ENCODE results near the gene CLEC2B. TPM values are rescaled to one million over a fixed set of nuclear protein-coding genes. Genes with fewer than 3 reads are reported as not detected.
A peak's percentile ranks its signal among the peaks of the same experiment; 100 is the strongest.
"Not testable (repeated sequence)": the region's sequence is repeated elsewhere in the genome, so short reads cannot be mapped to it uniquely, and the experiment has no call there.

CLEC2B gene
- total RNA-seq, 1 donor from 2014 or later = not detected

DNA sequence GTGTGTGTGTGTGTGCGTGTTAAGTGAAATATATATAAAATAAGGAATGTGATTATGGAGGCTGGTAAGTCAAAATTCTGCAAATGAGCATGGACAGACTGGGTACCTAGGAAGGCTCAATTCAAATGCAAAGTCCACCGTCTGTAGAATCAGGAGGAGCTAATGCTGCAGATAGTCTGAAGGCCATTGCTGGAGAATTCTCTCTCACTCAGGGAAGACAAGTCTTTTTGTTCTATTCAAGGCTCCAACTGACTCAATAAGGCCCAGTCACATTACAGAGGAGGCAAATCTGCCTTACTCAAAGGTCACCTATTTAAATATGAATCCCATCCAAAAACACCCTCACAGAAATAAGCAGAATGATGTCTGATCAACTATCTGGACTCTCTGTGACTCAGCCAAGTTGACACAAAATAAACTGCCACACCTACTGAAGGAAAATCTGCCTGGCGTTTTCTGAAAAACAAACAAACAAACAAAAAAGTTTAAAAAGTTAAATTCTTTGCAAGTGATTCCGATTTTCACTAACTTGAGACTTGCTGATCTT, 11.5 kb upstream of the CLEC2B start:
- Mint-ChIP-seq H3K4me1 (peaks cover 6% of the 10 kb centered on the region), H3K4me3 (no peak overlapping the region), H3K27ac (no peak overlapping the region), H3K36me3 (no peaks in the 10 kb centered on the region), H3K27me3 (ENCODE audit: low read depth) (no peaks in the 10 kb centered on the region), H3K9me3 (no peaks in the 10 kb centered on the region)
- TF ChIP-seq, protein P1, sequence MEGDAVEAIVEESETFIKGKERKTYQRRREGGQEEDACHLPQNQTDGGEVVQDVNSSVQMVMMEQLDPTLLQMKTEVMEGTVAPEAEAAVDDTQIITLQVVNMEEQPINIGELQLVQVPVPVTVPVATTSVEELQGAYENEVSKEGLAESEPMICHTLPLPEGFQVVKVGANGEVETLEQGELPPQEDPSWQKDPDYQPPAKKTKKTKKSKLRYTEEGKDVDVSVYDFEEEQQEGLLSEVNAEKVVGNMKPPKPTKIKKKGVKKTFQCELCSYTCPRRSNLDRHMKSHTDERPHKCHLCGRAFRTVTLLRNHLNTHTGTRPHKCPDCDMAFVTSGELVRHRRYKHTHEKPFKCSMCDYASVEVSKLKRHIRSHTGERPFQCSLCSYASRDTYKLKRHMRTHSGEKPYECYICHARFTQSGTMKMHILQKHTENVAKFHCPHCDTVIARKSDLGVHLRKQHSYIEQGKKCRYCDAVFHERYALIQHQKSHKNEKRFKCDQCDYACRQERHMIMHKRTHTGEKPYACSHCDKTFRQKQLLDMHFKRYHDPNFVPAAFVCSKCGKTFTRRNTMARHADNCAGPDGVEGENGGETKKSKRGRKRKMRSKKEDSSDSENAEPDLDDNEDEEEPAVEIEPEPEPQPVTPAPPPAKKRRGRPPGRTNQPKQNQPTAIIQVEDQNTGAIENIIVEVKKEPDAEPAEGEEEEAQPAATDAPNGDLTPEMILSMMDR (IDR thresholded peaks at IDR 0.05; ENCODE audit: unreplicated experiment) = no peak
- DNase-seq (ENCODE audit: low spot score in 2 of 2, unreplicated experiment in 2 of 2) = no peak

DNA sequence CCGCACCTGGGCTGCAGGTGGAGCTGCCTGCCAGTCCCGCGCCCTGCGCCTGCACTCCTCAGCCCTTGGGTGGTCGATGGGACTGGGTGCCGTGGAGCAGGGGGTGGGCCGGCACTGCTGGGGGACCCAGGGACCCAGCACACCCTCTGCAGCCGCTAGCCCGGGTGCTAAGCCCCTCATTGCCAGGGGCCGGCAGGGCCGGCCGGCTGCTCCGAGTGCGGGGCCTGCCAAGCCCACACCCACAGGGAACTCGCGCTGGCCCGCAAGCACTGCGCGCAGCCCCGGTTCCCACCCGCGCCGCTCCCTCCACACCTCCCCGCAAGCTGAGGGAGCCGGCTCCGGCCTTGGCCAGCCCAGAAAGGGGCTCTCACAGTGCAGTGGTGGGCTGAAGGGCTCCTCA, 7.0 kb upstream of the CLEC2B start:
- H3K27me3 Mint-ChIP-seq (ENCODE audit: low read depth); H3K36me3 Mint-ChIP-seq; DNase-seq (ENCODE audit: low spot score in 2 of 2, unreplicated experiment in 2 of 2); H3K4me3 Mint-ChIP-seq; H3K27ac Mint-ChIP-seq; H3K9me3 Mint-ChIP-seq: not testable (repeated sequence)
- peaks cover 15% of the 10 kb centered on the region for H3K4me1 Mint-ChIP-seq

DNA sequence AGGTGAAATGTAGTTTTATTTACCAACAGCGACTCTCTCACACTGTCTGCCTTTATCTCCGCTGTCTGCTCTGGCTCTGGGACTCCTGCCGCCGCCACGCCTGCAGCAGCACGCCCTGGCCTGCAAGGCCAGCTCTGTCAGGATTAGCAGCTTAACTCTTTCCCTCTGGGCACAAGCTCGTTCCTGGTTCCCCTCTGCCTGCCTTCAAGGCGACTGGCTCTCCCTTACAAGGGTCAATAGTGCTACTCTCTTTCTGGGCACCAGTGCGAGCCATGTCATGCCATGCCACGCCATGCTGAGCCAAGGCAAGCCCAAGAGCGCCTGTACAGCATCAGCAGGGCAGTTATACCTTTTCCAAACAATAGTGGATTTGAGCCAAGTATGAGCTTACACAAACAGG, 3.6 kb upstream of the CLEC2B start:
- H3K27me3 Mint-ChIP-seq (ENCODE audit: low read depth) = no peaks in the 10 kb centered on the region
- no peaks in the 10 kb centered on the region for H3K9me3 Mint-ChIP-seq
- no peaks in the 10 kb centered on the region for H3K36me3 Mint-ChIP-seq
- H3K27ac Mint-ChIP-seq = peak overlapping the region; percentile 55
- no peak for DNase-seq (ENCODE audit: low spot score in 2 of 2, unreplicated experiment in 2 of 2)
- TF ChIP-seq, protein P1 (IDR thresholded peaks at IDR 0.05; ENCODE audit: unreplicated experiment) = no peak
- H3K4me1 Mint-ChIP-seq = peaks cover 24% of the 10 kb centered on the region
- no peak overlapping the region for H3K4me3 Mint-ChIP-seq

DNA sequence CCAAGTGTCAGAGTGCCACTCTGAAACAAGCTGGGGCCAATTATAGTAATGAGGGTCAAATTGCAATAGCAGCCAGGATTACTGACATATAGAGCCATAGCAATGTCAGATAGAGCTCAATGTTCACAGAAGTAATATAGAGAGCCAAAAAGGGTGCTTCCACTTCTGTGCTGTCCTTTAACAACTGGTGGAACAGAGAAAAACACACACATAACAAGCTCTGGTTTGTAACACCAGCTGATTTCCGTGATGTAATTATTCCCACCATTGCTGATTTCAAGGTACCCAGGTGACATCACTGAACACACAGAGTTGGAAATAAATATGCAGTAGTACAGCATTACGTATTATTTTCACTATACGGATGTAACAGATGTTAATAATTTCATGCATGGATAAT, 3.0 kb upstream of the CLEC2B start:
- Mint-ChIP-seq H3K4me3 (no peak overlapping the region), H3K27ac (no peak overlapping the region), H3K36me3 (no peaks in the 10 kb centered on the region), H3K27me3 (ENCODE audit: low read depth) (no peaks in the 10 kb centered on the region), H3K9me3 (no peaks in the 10 kb centered on the region), H3K4me1 (peaks cover 24% of the 10 kb centered on the region)
- TF ChIP-seq, protein P1 (IDR thresholded peaks at IDR 0.05; ENCODE audit: unreplicated experiment) = no peak
- DNase-seq (ENCODE audit: low spot score in 2 of 2, unreplicated experiment in 2 of 2) = no peak

DNA sequence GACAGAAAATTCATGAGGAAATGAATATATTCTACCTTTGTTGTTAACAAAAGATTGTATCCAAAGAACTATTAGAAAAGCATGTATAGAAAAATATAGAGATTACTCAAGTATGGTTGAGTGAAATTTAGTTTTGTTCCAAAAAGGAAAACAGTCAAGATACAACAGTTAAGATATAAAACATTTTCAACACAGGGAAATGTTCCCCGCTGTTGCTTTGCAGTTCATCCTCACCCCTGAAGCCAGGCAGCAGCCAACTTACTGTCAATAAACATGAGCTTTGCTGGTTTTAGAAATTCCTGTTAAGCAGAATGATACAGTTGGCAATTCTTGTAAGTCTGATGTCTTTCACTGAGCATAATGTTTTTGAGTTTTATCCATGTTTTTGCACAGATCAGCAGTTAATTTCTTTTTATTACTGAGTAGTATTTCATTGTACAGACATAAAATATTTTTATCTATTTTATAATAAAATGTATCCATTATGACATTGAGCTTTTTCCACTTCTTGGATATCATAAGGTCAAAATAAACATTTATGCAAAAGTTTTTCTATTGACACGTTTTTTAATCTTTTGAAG, 1.2 kb upstream of the CLEC2B start:
- Mint-ChIP-seq H3K9me3 (no peaks in the 10 kb centered on the region), H3K27me3 (ENCODE audit: low read depth) (no peaks in the 10 kb centered on the region), H3K4me3 (no peak overlapping the region), H3K36me3 (no peaks in the 10 kb centered on the region), H3K27ac (peak overlapping the region; percentile 51), H3K4me1 (peaks cover 24% of the 10 kb centered on the region)
- DNase-seq (ENCODE audit: low spot score in 2 of 2, unreplicated experiment in 2 of 2) = no peak
- TF ChIP-seq, protein P1 (IDR thresholded peaks at IDR 0.05; ENCODE audit: unreplicated experiment) = no peak

DNA sequence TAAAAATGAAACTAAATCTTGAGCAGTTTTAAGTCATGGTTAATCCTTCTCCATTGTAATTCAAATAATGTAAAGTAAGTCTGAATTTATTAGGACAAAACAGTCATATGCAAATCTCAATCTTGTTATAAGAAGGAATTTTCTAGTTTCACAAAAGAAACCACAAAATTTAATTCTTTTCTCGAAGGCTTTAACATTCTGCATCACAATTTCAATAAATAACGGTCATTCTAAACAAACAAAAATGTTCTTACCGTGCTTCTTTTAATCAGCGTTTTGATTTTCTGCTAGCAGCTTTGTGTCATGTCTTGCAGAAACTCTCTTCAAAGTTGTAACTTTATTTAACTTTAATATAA, 225 bp downstream of the CLEC2B start:
- Mint-ChIP-seq H3K27ac (no peak overlapping the region), H3K4me3 (no peak overlapping the region), H3K27me3 (ENCODE audit: low read depth) (no peaks in the 10 kb centered on the region)

More for the DNA sequence above, 225 bp downstream of the CLEC2B start:
- Mint-ChIP-seq H3K9me3 (peaks cover 7% of the 10 kb centered on the region), H3K4me1 (peaks cover 24% of the 10 kb centered on the region), H3K36me3 (no peaks in the 10 kb centered on the region)
- TF ChIP-seq, protein P1 (IDR thresholded peaks at IDR 0.05; ENCODE audit: unreplicated experiment) = no peak
- DNase-seq (ENCODE audit: low spot score in 2 of 2, unreplicated experiment in 2 of 2) = no peak
